ENCODE results near the gene SLCO4A1. TPM values are rescaled to one million over a fixed set of nuclear protein-coding genes. Genes with fewer than 3 reads are reported as not detected.
"Not testable (repeated sequence)": the region's sequence is repeated elsewhere in the genome, so short reads cannot be mapped to it uniquely, and the experiment has no call there.

SLCO4A1 gene
- total RNA-seq, 1 experiment from 2014 or later = 27.0 TPM

GRCh38 chr20:62624719-62625453, 17.4 kb upstream of the SLCO4A1 start:
- CTCF ChIA-PET = interaction anchor here (0.6 to 2.4 kb wide), 7 partner anchors 8 to 487 kb away, joined by 3 to 10 read pairs (median 4); no protein-coding TSS in a partner anchor
- Mint-ChIP-seq H3K36me3 (ENCODE audit: insufficient read depth, unreplicated experiment) (no peaks in the 10 kb centered on the region), H3K4me3 (ENCODE audit: unreplicated experiment) (no peak overlapping the region), H3K27ac (ENCODE audit: low read depth, unreplicated experiment) (peak overlapping the region; percentile 93), H3K4me1 (ENCODE audit: insufficient read depth, unreplicated experiment) (peaks cover 19% of the 10 kb centered on the region), H3K9me3 (ENCODE audit: unreplicated experiment) (no peaks in the 10 kb centered on the region), H3K27me3 (ENCODE audit: insufficient read depth, unreplicated experiment) (no peaks in the 10 kb centered on the region)
- POLR2A ChIA-PET = interaction anchor here (1.0 to 5.4 kb wide), 13 partner anchors 14 to 313 kb away, joined by 3 to 100 read pairs (median 11); partner anchors contain the start of genes GID8, MRGBP, RPS21 and SLCO4A1
- DNase-seq (ENCODE audit: unreplicated experiment) = no peak
- TF ChIP-seq CTCF (IDR thresholded peaks at IDR 0.05; ENCODE audit: unreplicated experiment) = no peak
- intact Hi-C loops (cut with micrococcal nuclease) = loop anchor here (5.0 kb wide), 1 partner anchor 323 kb away; the partner anchor contains the start of gene ADRM1
- BruUV-seq (replicated peaks) = no TSS peak

GRCh38 chr20:62625516-62625915, 16.8 kb upstream of the SLCO4A1 start:
- intact Hi-C loops (cut with micrococcal nuclease) = no loop called here
- no peak for TF ChIP-seq CTCF (IDR thresholded peaks at IDR 0.05; ENCODE audit: unreplicated experiment)
- no peaks in the 10 kb centered on the region for H3K27me3 Mint-ChIP-seq (ENCODE audit: insufficient read depth, unreplicated experiment)
- no peaks in the 10 kb centered on the region for H3K36me3 Mint-ChIP-seq (ENCODE audit: insufficient read depth, unreplicated experiment)
- H3K4me3 Mint-ChIP-seq (ENCODE audit: unreplicated experiment) = no peak overlapping the region
- ChIA-PET POLR2A (interaction anchor here (1.0 to 5.4 kb wide), 4 partner anchors 14 to 268 kb away, joined by 3 to 100 read pairs (median 11); partner anchors contain the start of gene SLCO4A1), CTCF (interaction anchor here (0.9 to 2.4 kb wide), 4 partner anchors 9 to 240 kb away, joined by 3 to 8 read pairs (median 4); no protein-coding TSS in a partner anchor)
- BruUV-seq (replicated peaks) = no TSS peak
- H3K9me3 Mint-ChIP-seq (ENCODE audit: unreplicated experiment) = no peaks in the 10 kb centered on the region
- DNase-seq (ENCODE audit: unreplicated experiment) = no peak
- peaks cover 19% of the 10 kb centered on the region for H3K4me1 Mint-ChIP-seq (ENCODE audit: insufficient read depth, unreplicated experiment)
- H3K27ac Mint-ChIP-seq (ENCODE audit: low read depth, unreplicated experiment) = no peak overlapping the region

GRCh38 chr20:62625921-62626547, 16.3 kb upstream of the SLCO4A1 start:
- POLR2A ChIA-PET = interaction anchor here (1.0 to 5.4 kb wide), 2 partner anchors 17 to 26 kb away, joined by 3 to 100 read pairs; partner anchors contain the start of gene SLCO4A1
- TF ChIP-seq CTCF (IDR thresholded peaks at IDR 0.05; ENCODE audit: unreplicated experiment) = no peak
- intact Hi-C loops (cut with micrococcal nuclease) = no loop called here
- no TSS peak for BruUV-seq (replicated peaks)
- CTCF ChIA-PET = interaction anchor here (0.6 to 2.4 kb wide), 5 partner anchors 9 to 412 kb away, joined by 3 to 8 read pairs (median 3); no protein-coding TSS in a partner anchor
- DNase-seq (ENCODE audit: unreplicated experiment) = no peak
- no peak overlapping the region for H3K4me3 Mint-ChIP-seq (ENCODE audit: unreplicated experiment)
- no peak overlapping the region for H3K27ac Mint-ChIP-seq (ENCODE audit: low read depth, unreplicated experiment)
- H3K27me3 Mint-ChIP-seq (ENCODE audit: insufficient read depth, unreplicated experiment) = no peaks in the 10 kb centered on the region
- no peaks in the 10 kb centered on the region for H3K36me3 Mint-ChIP-seq (ENCODE audit: insufficient read depth, unreplicated experiment)
- peaks cover 19% of the 10 kb centered on the region for H3K4me1 Mint-ChIP-seq (ENCODE audit: insufficient read depth, unreplicated experiment)
- H3K9me3 Mint-ChIP-seq (ENCODE audit: unreplicated experiment) = no peaks in the 10 kb centered on the region

GRCh38 chr20:62627425-62627824, 14.9 kb upstream of the SLCO4A1 start:
- Mint-ChIP-seq H3K27me3 (ENCODE audit: insufficient read depth, unreplicated experiment) (peaks cover 10% of the 10 kb centered on the region), H3K4me1 (ENCODE audit: insufficient read depth, unreplicated experiment) (peaks cover 12% of the 10 kb centered on the region)
- H3K9me3 Mint-ChIP-seq (ENCODE audit: unreplicated experiment); BruUV-seq (replicated peaks); H3K36me3 Mint-ChIP-seq (ENCODE audit: insufficient read depth, unreplicated experiment); POLR2A ChIA-PET; H3K27ac Mint-ChIP-seq (ENCODE audit: low read depth, unreplicated experiment); H3K4me3 Mint-ChIP-seq (ENCODE audit: unreplicated experiment); DNase-seq (ENCODE audit: unreplicated experiment); intact Hi-C loops (cut with micrococcal nuclease): not testable (repeated sequence)
- CTCF ChIA-PET = interaction anchor here (0.9 kb wide), 1 partner anchor 16 kb away, joined by 4 read pairs; no protein-coding TSS in a partner anchor
